Natural killer cell (primary cell): Measurements from ENCODE around the gene ALDH1B1. TPM values are rescaled to one million over a fixed set of nuclear protein-coding genes. Genes with fewer than 3 reads are reported as not detected.

Experiments used
- ATAC-seq, 3 donors: fragments of 150-1000 bp in 2 of 3; fragments of 200-7000 bp in 1 of 3; cut with Tn5 transposase; 1 replicate in 1 of 3; 2 replicates in 2 of 3; pipeline ENCODE4 v1.10.0; 2021; ENCODE audit warnings: mild to moderate bottlenecking in 2 of 3, moderate library complexity in 2 of 3
- DNase-seq, 2 donors: peaks; one replicate each; pipeline versions ENCODE4 v3.0.0 to v3.0.0-alpha.2; 2013 to 2021; ENCODE audit warnings: mixed read lengths in 1 of 2
- H3K27ac ChIP-seq: one replicate; pipeline ENCODE4 v1.5.1; 2013; ENCODE audit warnings: mild to moderate bottlenecking, low read length
- H3K27me3 ChIP-seq: one replicate; pipeline ENCODE4 v1.6.1; 2013; ENCODE audit warnings: low read length; ENCODE audit not compliant: control insufficient read depth, insufficient read depth
- H3K36me3 ChIP-seq: one replicate; pipeline ENCODE4 v1.6.1; 2013; ENCODE audit warnings: low read length; ENCODE audit not compliant: control insufficient read depth, insufficient read depth
- H3K4me1 ChIP-seq: one replicate; pipeline ENCODE4 v1.6.1; 2013; ENCODE audit warnings: low read length; ENCODE audit not compliant: control insufficient read depth, insufficient read depth
- H3K4me3 ChIP-seq: one replicate; pipeline ENCODE4 v1.5.1; 2013; ENCODE audit warnings: low read length
- H3K9me3 ChIP-seq: one replicate; pipeline ENCODE4 v1.6.1; 2013; ENCODE audit warnings: low read length; ENCODE audit not compliant: control insufficient read depth, insufficient read depth
- H3K27ac Mint-ChIP-seq, 2 donors: one replicate each; pipeline ENCODE4 v1.8.0; 2022; ENCODE audit warnings: mild to moderate bottlenecking in 2 of 2, mixed read lengths in 2 of 2, moderate library complexity in 1 of 2
- H3K27me3 Mint-ChIP-seq, 2 donors: one replicate each; pipeline ENCODE4 v1.8.0; 2022; ENCODE audit warnings: low read depth in 2 of 2, mixed read lengths in 2 of 2
- H3K36me3 Mint-ChIP-seq: one replicate; pipeline ENCODE4 v1.8.0; 2022; ENCODE audit warnings: mixed read lengths
- H3K4me1 Mint-ChIP-seq, 2 donors: one replicate each; pipeline ENCODE4 v1.8.0; 2022; ENCODE audit warnings: mixed read lengths in 2 of 2
- H3K4me3 Mint-ChIP-seq: one replicate; pipeline ENCODE4 v1.8.0; 2022; ENCODE audit warnings: mild to moderate bottlenecking, moderate library complexity, mixed read lengths
- H3K9me3 Mint-ChIP-seq, 2 donors: one replicate each; pipeline ENCODE4 v1.8.0; 2022; ENCODE audit warnings: mixed read lengths in 2 of 2
- CTCF ChIP-seq: fragments of 200-600 bp; IDR thresholded peaks from one replicate; pipeline ENCODE4 v1.8.0; 2022; ENCODE audit warnings: antibody characterized with exemption
- WGBS: methylation state at CpG from one replicate; pipeline ENCODE4 v1.1.7; 2013; ENCODE audit warnings: missing lambda C conversion rate; ENCODE audit not compliant: insufficient coverage; 5-methylcytosine and 5-hydroxymethylcytosine counted together
- intact Hi-C: fragments of 100-400 bp; cut with micrococcal nuclease; formaldehyde crosslinking; loops from one replicate; pipeline ENCODE4 v1.14.2; 2022
- total RNA-seq, 4 donors: library from RNA; stranded (reverse); fragments of 120-200 nt in 1 of 4; gene quantifications; one replicate each; pipeline versions ENCODE4 v1.2.3 to v1.2.4, GENCODE V29; 2013 to 2022

ALDH1B1 gene
- total RNA-seq, 3 donors from 2014 or later (not counting 1 experiment from before 2014, with no cell fraction given) = 2.5 to 5.3 (median 3.5) TPM

GRCh38 chr9:38390851-38391250, 1.7 kb upstream of the ALDH1B1 start:
- Histone ChIP-seq H3K9me3 (no peaks in the 10 kb centered on the region), H3K36me3 (peaks cover 1% of the 10 kb centered on the region), H3K27ac (no peak overlapping the region), H3K4me1 (peaks cover 12% of the 10 kb centered on the region), H3K4me3 (no peak overlapping the region), H3K27me3 (no peaks in the 10 kb centered on the region)
- peaks cover 8 to 21% of the 10 kb centered on the region in 2 donors for H3K27me3 Mint-ChIP-seq
- DNase-seq = no peak
- H3K27ac Mint-ChIP-seq = no peak overlapping the region
- TF ChIP-seq CTCF = no peak
- H3K36me3 Mint-ChIP-seq = no peaks in the 10 kb centered on the region
- H3K9me3 Mint-ChIP-seq = no peaks in the 10 kb centered on the region
- intact Hi-C loops = no loop called here
- peak overlapping the region; percentile 75 for H3K4me3 Mint-ChIP-seq
- H3K4me1 Mint-ChIP-seq = peaks cover 19 to 20% of the 10 kb centered on the region in 2 donors
- ATAC-seq = no peak
- WGBS = 70% methylated on average over 5 of the region's 5 CpGs

GRCh38 chr9:38391278-38392118, 1.0 kb upstream of the ALDH1B1 start:
- Mint-ChIP-seq H3K4me3 (peak overlapping the region; percentile 96), H3K9me3 (no peaks in the 10 kb centered on the region), H3K27ac (peak overlapping the region; percentile 72 to 91), H3K36me3 (no peaks in the 10 kb centered on the region), H3K4me1 (peaks cover 19 to 20% of the 10 kb centered on the region in 2 donors), H3K27me3 (peaks cover 8 to 21% of the 10 kb centered on the region in 2 donors)
- Histone ChIP-seq H3K4me1 (peaks cover 12% of the 10 kb centered on the region), H3K36me3 (peaks cover 2% of the 10 kb centered on the region), H3K27me3 (no peaks in the 10 kb centered on the region), H3K9me3 (no peaks in the 10 kb centered on the region), H3K27ac (no peak overlapping the region), H3K4me3 (no peak overlapping the region)
- DNase-seq = no peak
- no peak for ATAC-seq
- intact Hi-C loops = no loop called here
- 93% methylated on average over 17 of the region's 18 CpGs for WGBS
- no peak for TF ChIP-seq CTCF

- Histone ChIP-seq H3K4me3 (peak overlapping the region; percentile 68), H3K9me3 (no peaks in the 10 kb centered on the region), H3K36me3 (peaks cover 2% of the 10 kb centered on the region), H3K27ac (peak overlapping the region; percentile 20), H3K4me1 (peaks cover 12% of the 10 kb centered on the region), H3K27me3 (no peaks in the 10 kb centered on the region)
- Mint-ChIP-seq H3K27me3 (peaks cover 8 to 15% of the 10 kb centered on the region in 2 donors), H3K9me3 (no peaks in the 10 kb centered on the region), H3K36me3 (no peaks in the 10 kb centered on the region), H3K4me3 (peak overlapping the region; percentile 96), H3K4me1 (peaks cover 19 to 20% of the 10 kb centered on the region in 2 donors), H3K27ac (peak overlapping the region; percentile 72 to 91)
- DNase-seq = peak in 1 of 2 donors; percentile 18
- ATAC-seq = no peak
- TF ChIP-seq CTCF = no peak
- intact Hi-C loops = no loop called here
- WGBS = 6% methylated on average over 9 of the region's 9 CpGs
Observed at GRCh38 chr9:38393128-38393796, 760 bp downstream of the ALDH1B1 start.
